Activated CD4-positive, alpha-beta T cell treated with anti-CD3 and anti-CD28 coated beads, Interleukin-10, Interleukin-2, amounts not matched to agents 100 ng/mL and 50 ng/mL, durations not matched to agents 16 hours and 8 hours (primary cell): ENCODE data around the gene MICU2.

Experiments used
- DNase-seq: peaks from one replicate; pipeline ENCODE4 v3.0.0-alpha.2; 2020

MICU2 gene

DNA sequence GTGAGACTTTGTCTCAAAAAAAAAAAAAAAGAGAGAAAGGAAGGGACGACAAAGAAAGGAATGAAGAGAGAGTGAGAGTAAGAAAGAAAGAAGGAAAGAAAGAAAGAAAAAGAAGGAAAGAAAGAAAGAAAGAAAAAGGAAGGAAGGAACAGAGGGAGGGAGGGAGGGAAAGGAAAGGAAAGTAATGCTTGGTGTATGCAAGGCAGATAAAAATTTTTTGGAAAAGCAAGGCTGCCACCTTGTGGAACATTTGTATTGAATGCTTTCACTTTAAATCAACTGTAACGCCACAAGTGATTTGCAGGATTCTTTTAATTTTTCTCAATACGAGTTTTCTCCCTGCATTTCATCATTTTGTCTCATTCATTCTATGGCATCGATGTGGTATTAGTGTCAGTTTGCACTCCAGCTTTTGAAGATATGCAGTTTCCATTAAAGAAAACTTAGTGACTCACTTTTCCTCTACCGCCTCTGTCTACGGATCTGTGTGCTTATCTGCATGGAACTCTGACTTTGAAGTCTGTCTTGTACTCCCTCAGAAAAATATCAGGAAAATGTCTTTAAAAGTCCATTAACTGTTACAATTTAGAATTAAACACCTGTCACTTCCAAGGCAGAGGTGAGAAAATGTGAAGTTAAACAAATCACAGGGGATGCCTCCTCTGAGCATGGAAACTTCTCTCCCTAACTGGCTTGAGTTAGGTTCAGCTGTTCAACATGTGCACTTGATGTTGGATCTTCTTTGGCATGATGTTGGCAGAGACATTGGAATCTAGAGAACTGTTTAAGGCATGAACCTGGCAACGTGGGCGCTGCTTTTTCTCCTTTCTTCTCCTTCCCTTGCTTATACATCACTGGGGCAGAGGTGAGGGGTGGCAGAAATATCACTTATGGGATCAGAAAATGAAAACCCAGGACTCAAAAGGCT, 124.8 kb downstream of the MICU2 start:
- peak; percentile 68 for DNase-seq

DNA sequence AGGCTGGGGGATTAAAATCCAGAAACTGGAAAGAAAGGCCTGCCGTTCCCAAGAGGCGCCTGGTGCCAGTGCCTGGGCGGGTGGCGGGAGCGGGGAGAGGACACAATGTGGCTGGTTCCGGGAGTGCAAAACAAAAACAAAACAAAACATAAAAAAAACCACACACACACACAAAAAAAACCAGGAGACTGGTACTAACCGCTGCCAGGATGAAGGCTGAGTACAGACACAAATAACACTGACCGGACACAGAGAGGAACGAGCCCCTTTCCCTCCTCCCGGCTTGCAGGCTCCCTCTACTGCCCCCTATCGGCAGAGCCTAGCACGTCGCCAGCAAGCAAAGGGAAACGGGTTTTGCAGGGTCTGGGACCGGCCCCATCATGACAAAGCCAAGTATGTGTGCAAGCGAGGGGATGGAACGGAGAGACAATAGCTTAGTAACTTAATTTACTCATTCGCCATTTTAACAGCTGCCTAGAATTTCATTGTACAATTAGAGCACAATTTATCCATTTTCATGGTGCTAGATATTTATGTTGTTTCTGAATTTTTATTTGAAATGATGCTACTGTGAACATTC, 127.0 kb downstream of the MICU2 start:
- DNase-seq = peak; percentile 88

DNA sequence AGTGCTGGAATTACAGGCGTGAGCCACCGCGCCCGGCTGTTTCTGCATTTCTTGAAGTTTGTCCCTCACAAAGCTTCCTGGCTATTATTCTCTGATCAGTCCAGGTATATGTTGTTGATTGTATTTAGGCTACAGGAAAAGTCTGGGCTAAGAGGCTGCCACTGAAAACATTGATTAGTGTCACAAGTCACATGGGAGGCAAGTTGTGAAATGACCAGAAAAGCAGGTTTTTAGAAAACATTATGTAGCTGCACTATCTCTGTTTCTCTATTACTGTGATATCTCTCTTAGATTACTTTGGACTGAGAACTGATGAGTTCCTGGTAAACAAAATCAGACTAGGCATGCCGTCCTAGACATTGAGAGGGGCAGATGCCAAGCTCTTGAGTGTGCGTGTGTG, 128.9 kb downstream of the MICU2 start:
- no peak for DNase-seq

DNA sequence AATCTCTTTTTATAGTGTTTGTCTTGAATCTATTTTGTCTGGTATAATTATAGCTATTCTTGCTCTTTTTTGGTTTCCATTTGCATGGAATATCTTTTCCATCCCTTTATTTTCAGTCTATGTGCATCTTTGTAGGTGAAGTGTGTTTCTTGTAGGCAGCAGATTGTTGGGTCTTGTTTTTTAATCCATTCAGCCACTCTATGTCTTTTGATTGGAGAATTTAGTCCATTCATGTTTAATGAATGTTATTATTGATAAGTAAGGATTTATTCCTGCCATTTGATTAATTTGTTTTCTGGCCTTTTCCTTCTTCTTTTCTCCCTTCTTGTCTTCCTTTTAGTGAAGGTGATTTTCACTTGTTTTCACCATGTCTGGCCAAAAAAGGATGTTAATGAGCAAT, 133.2 kb downstream of the MICU2 start:
- DNase-seq = no peak

DNA sequence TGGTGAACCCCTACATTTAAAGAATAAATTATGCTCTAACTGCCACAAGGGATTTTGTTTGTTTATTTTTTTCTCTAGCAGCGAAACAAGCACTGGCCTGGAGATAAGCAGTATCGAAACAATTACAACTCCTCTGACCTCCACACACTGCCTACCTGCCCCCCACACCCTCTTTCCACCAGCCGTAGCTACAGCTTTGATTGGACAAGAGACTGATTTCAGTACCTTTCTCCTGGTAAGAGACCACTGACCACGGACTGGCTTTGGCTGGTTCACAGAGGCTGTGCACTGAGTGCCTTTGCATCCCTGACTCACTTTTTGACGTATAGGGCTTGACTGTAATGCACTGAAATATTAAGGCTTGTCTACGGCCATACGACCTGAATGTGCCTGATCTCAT, 137.4 kb downstream of the MICU2 start:
- DNase-seq = no peak

DNA sequence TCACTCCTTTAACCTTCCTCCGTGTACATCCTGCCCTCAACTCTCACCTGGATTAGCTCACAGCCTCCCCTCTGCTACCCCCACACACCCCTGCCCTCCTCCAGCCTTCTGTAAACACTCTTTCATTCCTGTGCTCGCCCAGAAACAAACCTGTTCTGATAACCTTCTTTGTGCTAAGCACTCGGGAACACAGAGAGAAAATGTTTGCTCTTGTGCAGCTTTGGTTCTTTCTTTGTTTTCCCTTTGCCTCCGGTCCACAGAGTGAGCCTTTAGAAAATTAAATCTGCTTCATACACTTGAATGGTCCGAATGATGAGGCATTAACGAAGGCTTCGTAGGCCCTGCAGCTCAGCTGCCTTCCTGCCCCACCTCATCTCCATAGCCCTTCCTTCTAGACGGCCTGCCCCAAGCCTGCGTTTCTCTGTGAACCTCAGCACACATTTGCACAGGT, 138.2 kb downstream of the MICU2 start:
- no peak for DNase-seq

DNA sequence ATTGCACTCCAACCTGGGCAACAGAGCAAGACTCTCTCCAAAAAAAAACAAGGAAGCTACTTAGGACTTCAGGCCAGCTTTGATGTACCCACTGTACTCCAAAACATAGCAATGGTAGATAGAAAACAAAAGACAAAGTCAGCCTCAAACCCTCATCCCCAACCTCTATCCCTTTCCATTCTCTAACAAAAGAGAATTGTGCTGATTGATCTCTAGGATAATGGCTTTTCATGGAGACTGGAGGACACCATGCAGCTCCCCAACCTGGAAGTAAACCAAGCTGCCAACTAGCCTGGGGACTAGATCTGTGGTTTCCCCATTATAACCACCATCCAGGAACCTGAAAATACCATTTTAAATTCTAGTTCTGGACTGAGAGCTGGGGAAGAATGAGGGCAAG, 140.5 kb downstream of the MICU2 start:
- no peak for DNase-seq

DNA sequence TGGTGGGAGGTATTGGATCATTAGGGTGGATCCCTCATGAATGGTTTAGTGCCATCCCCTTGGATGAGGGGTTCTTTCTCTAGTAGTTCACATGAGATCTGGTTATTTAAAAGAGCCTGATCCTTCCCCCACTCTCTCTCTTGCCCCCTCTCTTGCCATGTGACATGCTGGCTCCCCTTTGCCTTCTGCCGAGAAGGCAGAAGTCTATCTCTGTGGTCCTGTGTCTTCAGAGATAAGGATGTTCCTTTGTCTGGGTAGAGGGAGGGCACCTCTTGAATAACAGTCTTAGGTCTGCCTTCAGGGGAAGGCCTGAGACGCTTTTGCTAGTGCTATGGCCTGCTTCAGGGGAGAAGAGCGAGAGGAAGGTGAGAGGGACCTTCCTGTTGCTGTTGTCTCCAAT, 142.8 kb downstream of the MICU2 start:
- no peak for DNase-seq

DNA sequence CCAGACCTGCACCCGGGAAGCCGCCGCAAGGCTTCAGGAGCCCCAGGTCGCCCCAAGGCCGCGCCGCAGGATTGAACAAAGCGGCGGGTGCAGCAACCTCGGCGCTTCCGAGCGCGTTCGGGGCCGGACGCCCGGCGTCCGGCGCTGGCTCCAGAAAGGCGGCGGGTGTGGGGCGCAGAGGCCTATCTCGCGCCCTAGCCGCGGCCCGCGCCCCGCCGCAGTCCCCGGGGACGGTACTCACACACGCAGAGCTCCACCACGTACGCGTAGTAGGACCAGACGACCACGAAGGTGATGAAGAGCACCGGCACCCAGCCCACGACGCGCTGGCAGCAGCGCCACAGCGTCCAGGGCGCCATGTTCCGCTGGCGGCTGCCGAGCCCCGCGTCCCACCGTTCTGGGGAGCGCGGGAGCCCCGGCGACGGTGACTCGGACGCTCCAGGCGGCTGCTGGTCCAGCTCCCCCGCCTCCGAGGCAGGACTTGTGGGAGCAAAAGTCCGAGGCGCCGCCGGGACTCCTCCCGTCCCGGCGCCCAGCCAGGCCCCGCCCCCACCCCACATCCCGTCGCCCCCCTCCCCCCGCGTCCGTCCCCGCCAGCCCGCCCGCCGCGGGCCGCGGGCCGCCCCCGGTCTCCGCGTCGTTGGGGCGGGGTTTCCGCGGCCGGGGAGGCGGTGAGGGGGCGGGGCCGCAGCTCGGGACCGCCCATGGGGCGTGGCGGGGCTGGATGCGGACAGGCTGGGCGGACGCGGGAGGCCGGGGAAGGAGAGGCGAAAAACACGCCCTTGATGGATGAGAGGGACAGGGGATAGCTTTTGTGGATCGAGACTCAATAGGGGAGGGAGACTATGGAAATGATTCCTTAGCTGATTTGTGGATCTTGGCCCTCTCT, 144.9 kb downstream of the MICU2 start, which contains the start of gene ZDHHC20:
ZDHHC20 (minus strand) TSS at position 491 of the 889 bp plus-strand sequence; CDS start at position 359, 132 bp downstream.
- DNase-seq = peak; percentile 92

DNA sequence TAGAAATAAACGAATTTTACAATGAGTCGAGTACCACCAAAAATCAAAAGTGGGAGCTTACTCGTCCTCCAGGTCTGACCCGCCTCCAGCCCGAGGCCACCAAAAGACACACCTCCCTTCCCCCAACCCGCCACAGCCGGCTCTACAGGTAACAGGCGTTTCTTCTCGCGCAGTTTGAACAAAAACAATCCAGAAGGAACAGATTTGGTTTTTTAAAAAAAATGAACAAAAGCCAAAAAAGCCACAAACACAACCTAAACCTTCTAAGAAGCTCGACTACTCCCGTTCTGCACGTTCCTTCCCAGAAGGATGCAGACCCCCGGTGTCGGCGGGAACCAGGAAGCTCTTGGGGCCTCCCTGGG, 145.5 kb downstream of the MICU2 start:
- peak; percentile 70 for DNase-seq

DNA sequence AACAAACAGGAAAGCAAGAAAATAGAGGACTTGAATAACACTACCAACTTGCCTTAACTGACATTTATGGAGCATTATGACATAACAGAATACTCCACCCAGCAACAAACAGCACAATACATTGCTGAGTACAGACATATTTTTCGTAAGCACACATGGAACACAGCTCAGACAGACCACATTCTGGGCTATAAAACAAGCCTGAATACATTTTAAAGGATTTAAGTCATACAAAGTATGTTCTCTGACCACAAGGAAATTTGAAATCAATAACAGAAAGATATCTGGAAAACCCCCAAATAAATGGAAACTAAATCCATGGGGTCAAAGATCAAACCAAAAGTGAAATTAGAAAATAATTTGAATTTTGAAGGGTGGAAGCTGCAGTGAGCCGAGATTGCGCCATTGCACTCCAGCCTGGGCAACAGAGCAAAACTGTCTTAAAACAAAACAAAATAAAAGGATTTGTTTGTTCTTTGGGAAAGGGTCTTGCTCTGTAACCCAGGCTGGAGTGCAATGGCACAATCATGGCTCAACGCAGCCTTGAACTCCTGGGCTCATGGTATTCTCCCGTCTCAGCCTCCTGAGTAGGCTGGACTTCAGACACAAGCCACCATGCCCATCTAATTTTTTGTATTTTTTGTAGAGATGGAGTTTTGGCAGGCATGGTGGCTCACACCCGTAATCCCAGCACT, 150.4 kb downstream of the MICU2 start:
- no peak for DNase-seq

DNA sequence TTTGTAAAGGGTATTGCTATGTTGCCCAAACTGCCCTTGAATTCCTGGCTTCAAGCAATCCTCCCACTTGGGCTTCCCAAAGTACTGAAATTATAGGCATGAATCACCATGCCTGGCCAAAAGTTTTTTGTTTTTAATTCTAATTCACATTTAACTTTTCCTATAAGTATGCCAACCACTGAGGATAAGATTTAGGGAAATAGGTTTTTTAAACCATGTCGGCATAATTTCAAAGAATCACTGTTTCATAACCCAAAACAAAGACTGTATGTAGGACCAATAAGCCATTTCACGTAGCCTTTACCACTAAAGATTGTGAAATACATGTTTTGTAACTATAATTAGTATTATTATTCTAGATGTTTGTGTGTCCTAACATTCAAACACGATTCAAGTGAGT, 153.0 kb downstream of the MICU2 start:
- DNase-seq = no peak

DNA sequence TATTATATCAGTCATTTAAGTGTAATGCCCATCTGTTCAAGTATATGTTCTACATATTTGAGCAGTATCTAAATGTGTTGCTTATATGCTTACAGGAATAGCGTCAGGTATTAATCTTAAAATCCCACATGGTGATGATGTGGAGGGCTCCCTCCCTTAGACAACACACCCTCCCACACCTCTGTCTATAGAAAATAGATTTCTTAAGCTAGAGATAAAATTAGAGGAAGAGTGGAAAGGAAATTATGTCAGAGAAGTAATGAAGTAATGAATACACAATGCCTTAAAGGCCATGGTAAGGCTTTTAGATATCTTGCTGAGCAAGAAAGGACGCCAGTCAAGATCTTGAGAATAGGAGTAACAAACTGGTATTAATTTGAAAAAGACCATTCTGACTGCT, 157.3 kb downstream of the MICU2 start:
- DNase-seq = no peak

DNA sequence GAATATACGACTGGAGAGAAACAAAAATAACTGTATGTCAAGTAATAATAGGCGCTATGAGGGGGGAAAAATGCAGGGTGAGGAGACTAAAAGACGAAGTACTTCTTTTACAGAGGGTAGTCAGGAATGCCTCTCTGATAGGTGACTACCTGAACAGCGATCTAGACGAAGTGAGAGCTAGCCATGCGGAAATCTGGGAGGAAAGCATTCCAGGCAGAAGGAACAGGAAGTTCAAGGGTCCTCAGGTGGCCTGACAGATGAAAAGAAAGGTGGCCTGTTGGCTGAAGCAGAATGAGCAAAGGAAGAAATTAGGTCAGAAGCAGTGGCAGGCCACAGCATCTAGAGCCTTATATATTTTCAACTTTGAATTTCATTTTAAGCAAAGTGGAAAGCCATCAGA, 158.2 kb downstream of the MICU2 start:
- no peak for DNase-seq

DNA sequence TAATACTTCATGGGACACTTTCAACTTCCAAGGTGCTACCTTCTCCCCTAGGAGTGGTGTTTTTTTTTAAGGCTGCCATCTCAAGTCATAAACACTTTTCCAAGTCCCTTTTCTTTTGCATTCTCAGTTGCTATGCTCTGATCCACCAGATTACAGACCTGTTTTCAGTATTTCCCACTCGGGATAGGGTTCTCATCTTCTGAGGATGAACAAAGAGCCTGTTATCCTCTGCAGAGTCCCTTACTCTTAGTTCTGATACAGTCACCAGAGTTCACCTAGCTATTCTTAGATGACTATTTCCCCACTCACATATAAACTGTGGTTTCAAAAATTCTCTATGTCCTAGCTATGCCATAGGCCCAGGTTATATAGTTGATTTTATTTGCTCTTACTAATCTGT, 160.8 kb downstream of the MICU2 start:
- no peak for DNase-seq
